Uterus (tissue), 2 donors: ENCODE results near the gene SLC17A8.

Experiments used
- CTCF ChIP-seq, 4 experiments: fragments of 200-600 bp in 2 of 4; fragments of 450-650 bp in 2 of 4; sonication (generic) in 2 of 4; IDR thresholded peaks; one replicate each; pipeline ENCODE4 v1.5.1; 2016 to 2019; ENCODE audit warnings: antibody characterized with exemption in 4 of 4, mild to moderate bottlenecking in 2 of 4, moderate library complexity in 1 of 4
- POLR2A ChIP-seq, 2 donors: fragments of 450-650 bp; IDR thresholded peaks; one replicate each; pipeline ENCODE4 v1.6.1; 2016; ENCODE audit warnings: antibody characterized with exemption in 2 of 2, mild to moderate bottlenecking in 1 of 2, moderate library complexity in 1 of 2

GRCh38 chr12:100364324-100364723, 7.5 kb downstream of the SLC17A8 start:
- TF ChIP-seq CTCF (IDR thresholded peaks at IDR 0.05) (no peak), POLR2A (IDR thresholded peaks at IDR 0.05) (no peak)
